Suprapubic skin (tissue), 4 donors: ENCODE data around the gene UBE3D. TPM values are rescaled to one million over a fixed set of nuclear protein-coding genes. Genes with fewer than 3 reads are reported as not detected.

ENCODE experiments used
- DNase-seq, 2 donors: peaks; one replicate each; pipeline ENCODE4 v3.0.0-alpha.2; 2019; ENCODE audit warnings: low spot score in 2 of 2
- H3K27ac ChIP-seq: fragments of 200-600 bp; sonication (generic); one replicate; pipeline ENCODE4 v1.5.1; 2019
- H3K27me3 ChIP-seq: fragments of 200-600 bp; sonication (generic); one replicate; pipeline ENCODE4 v1.5.1; 2019
- H3K36me3 ChIP-seq: fragments of 200-600 bp; sonication (generic); one replicate; pipeline ENCODE4 v1.5.1; 2019
- H3K4me1 ChIP-seq: fragments of 200-600 bp; sonication (generic); one replicate; pipeline ENCODE4 v1.5.1; 2019
- H3K4me3 ChIP-seq: fragments of 200-600 bp; sonication (generic); one replicate; pipeline ENCODE4 v1.5.1; 2019; ENCODE audit warnings: mild to moderate bottlenecking
- H3K9me3 ChIP-seq: fragments of 200-600 bp; sonication (generic); one replicate; pipeline ENCODE4 v1.5.1; 2019
- CTCF ChIP-seq, 2 donors: fragments of 200-600 bp in 1 of 2; fragments of 450-650 bp in 1 of 2; sonication (generic) in 1 of 2; IDR thresholded peaks; one replicate each; pipeline ENCODE4 v1.5.1; 2016 to 2019; ENCODE audit warnings: antibody characterized with exemption in 2 of 2, mild to moderate bottlenecking in 1 of 2, moderate library complexity in 1 of 2
- EP300 ChIP-seq: sonication (generic); formaldehyde crosslinking; IDR thresholded peaks from one replicate; pipeline ENCODE4 v1.6.1; 2017; ENCODE audit warnings: antibody characterized with exemption
- POLR2A ChIP-seq, 2 donors: fragments of 450-650 bp; IDR thresholded peaks; one replicate each; pipeline ENCODE4 v1.6.1; 2017; ENCODE audit warnings: antibody characterized with exemption in 2 of 2, mild to moderate bottlenecking in 2 of 2, moderate library complexity in 2 of 2
- POLR2AphosphoS5 ChIP-seq, 3 donors: sonication (generic); formaldehyde crosslinking; IDR thresholded peaks; one replicate each; pipeline ENCODE4 v1.6.1; 2017; ENCODE audit warnings: antibody characterized with exemption in 3 of 3
- WGBS: methylation state at CpG from one replicate; pipeline ENCODE4 v1.1.5; 2018; 5-methylcytosine and 5-hydroxymethylcytosine counted together
- total RNA-seq, 4 donors: library from RNA; depleted of rRNA; stranded (reverse); fragments of >200 nt; gene quantifications; one replicate each; pipeline ENCODE4 v1.1.0, GENCODE V29; 2016

The UBE3D gene
- total RNA-seq, 4 donors from 2014 or later, result 7.2 to 11.7 (median 7.5) TPM

DNA sequence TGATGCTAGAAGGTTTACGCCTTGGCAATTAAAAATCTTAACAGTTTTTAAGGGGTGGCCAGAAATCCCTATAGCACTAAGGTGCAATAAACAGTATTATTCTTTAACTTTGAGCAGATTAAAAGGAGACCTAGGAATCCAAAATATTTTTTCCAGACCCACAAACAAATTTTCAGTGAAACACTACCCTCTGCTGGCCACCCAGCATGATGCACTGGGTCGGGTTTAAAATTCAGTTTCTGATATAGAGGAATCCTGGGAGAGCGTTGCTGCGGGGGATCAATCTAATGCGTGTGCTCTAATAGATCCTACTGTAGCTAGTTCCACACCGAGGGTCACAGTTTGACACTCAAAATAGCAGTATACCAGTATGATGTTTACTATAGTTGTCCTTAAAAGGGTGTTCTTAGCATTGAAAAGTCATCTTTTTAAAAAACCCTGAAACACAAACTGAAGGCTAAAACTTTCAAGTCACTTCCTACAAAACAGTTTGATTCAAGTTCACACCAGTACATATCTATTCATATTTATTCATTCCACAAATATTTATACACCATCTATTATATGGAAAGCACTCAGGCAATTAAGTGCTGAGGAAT, 10.2 kb downstream of the UBE3D start:
- H3K9me3 ChIP-seq, result no peaks in the 10 kb centered on the region
- H3K4me1 ChIP-seq, result no peaks in the 10 kb centered on the region
- 15% methylated on average over 6 of the region's 6 CpGs for WGBS
- H3K36me3 ChIP-seq, result peaks cover 6% of the 10 kb centered on the region
- TF ChIP-seq POLR2AphosphoS5 (IDR thresholded peaks at IDR 0.05), result no peak
- no peak for TF ChIP-seq POLR2A (IDR thresholded peaks at IDR 0.05)
- peak; percentile 54 to 77 for TF ChIP-seq CTCF (IDR thresholded peaks at IDR 0.05)
- TF ChIP-seq EP300, result no peak
- no peak overlapping the region for H3K4me3 ChIP-seq
- DNase-seq, result no peak
- no peak overlapping the region for H3K27ac ChIP-seq
- no peaks in the 10 kb centered on the region for H3K27me3 ChIP-seq

DNA sequence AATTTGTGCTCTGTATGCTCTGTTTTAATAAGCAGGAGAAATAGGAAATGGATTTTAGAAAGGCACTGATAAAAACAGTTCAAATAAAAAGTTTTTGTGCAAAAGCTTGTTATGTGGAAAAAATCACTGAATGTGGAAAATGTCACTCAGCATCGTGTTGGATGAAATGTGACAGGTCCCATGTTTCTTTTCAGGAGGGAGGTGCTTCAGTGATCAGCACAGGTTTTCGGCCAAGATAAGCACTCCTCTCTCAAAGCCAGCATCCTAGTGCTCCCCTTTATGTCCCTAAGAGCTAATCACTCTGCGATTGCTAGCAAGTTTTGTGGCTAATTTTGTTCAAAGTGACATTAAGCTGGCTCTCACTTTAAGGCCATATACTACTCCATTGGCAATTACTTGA, 12.0 kb downstream of the UBE3D start:
- no peak overlapping the region for H3K27ac ChIP-seq
- DNase-seq, result no peak
- no peaks in the 10 kb centered on the region for H3K9me3 ChIP-seq
- TF ChIP-seq CTCF (IDR thresholded peaks at IDR 0.05), result no peak
- no peak for TF ChIP-seq EP300
- 86% methylated on average over 3 of the region's 3 CpGs for WGBS
- no peaks in the 10 kb centered on the region for H3K4me1 ChIP-seq
- peaks cover 6% of the 10 kb centered on the region for H3K36me3 ChIP-seq
- no peak overlapping the region for H3K4me3 ChIP-seq
- no peaks in the 10 kb centered on the region for H3K27me3 ChIP-seq

DNA sequence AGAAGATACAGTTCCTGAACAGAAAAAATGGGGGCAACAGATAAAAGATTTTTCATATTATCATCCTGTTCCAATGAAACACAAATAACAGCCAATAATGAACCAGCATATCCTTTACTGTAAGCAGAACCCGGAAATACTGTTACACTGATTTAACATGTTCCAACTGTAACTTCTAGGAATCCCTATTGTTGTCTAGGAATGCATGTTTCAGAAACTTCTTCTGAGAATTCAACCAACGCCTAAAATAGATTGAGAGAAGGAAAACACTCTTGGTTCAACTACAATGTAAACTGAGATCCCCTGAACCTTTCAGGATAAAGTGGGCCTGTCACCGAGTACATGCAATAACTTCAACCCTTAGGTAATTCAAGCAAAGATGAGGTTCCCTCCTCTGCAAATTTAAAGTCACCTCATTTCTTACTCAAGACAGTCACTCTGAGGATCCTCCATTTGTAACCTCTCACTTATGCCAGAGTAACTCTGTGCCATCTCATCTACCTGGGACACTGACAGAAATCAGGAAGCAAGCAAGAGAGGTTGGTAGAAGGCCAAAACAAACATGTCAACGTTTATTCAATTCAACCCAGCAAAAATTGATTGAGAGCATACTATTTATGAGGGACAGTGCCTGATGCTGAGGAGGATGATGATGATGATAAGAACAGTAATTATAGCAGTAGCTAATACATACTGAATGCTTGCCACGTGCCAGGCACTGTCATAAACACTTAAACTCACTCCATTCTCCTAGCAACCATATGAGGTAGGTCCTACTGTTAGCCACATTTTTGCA, 14.1 kb downstream of the UBE3D start:
- DNase-seq, result no peak
- H3K36me3 ChIP-seq, result peaks cover 6% of the 10 kb centered on the region
- TF ChIP-seq POLR2A (IDR thresholded peaks at IDR 0.05), result no peak
- no peak for TF ChIP-seq EP300
- no peak for TF ChIP-seq CTCF (IDR thresholded peaks at IDR 0.05)
- no peak for TF ChIP-seq POLR2AphosphoS5 (IDR thresholded peaks at IDR 0.05)
- H3K9me3 ChIP-seq, result no peaks in the 10 kb centered on the region
- 41% methylated on average over 5 of the region's 5 CpGs for WGBS
- no peaks in the 10 kb centered on the region for H3K4me1 ChIP-seq
- no peak overlapping the region for H3K27ac ChIP-seq
- H3K27me3 ChIP-seq, result no peaks in the 10 kb centered on the region
- H3K4me3 ChIP-seq, result no peak overlapping the region

- H3K27ac ChIP-seq, result no peak overlapping the region
- no peaks in the 10 kb centered on the region for H3K9me3 ChIP-seq
- H3K36me3 ChIP-seq, result peaks cover under 1% of the 10 kb centered on the region
- no peaks in the 10 kb centered on the region for H3K27me3 ChIP-seq
- H3K4me3 ChIP-seq, result no peak overlapping the region
- no peak for TF ChIP-seq EP300
- no peak for TF ChIP-seq POLR2AphosphoS5 (IDR thresholded peaks at IDR 0.05)
- no peak for TF ChIP-seq CTCF (IDR thresholded peaks at IDR 0.05)
- no peak for TF ChIP-seq POLR2A (IDR thresholded peaks at IDR 0.05)
- H3K4me1 ChIP-seq, result no peaks in the 10 kb centered on the region
- 94% methylated on average over 7 of the region's 7 CpGs for WGBS
- DNase-seq, result no peak
Observed at GRCh38 chr6:83047065-83047754, 18.4 kb downstream of the UBE3D start.
